Hepatocyte (in vitro differentiated cells): Measurements from ENCODE around the gene ENSA. TPM values are rescaled to one million over a fixed set of nuclear protein-coding genes. Genes with fewer than 3 reads are reported as not detected.
"Not testable (repeated sequence)": the region's sequence is repeated elsewhere in the genome, so short reads cannot be mapped to it uniquely, and the experiment has no call there.

ENCODE experiments used
- DNase-seq: peaks from one replicate; pipeline ENCODE4 v3.0.0-alpha.2; 2016; ENCODE audit warnings: low spot score
- H2AFZ ChIP-seq: fragments of 200-600 bp; sonication (generic); 2 replicates; pipeline ENCODE4 v1.6.0; 2016; ENCODE audit warnings: antibody characterized with exemption, mild to moderate bottlenecking
- H3K27ac ChIP-seq: fragments of 200-600 bp; sonication (generic); 2 replicates; pipeline ENCODE4 v1.5.1; 2016; ENCODE audit warnings: mild to moderate bottlenecking
- H3K27me3 ChIP-seq: fragments of 200-600 bp; sonication (generic); 2 replicates; pipeline ENCODE4 v1.6.1; 2016
- H3K36me3 ChIP-seq: fragments of 200-600 bp; sonication (generic); replicated peaks from 2 replicates; pipeline ENCODE4 v1.5.1; 2016; ENCODE audit warnings: low read depth; ENCODE audit not compliant: insufficient read depth
- H3K4me1 ChIP-seq: fragments of 200-600 bp; sonication (generic); 2 replicates; pipeline ENCODE4 v1.5.1; 2016; ENCODE audit warnings: mild to moderate bottlenecking, moderate library complexity; ENCODE audit not compliant: insufficient read depth
- H3K4me2 ChIP-seq: fragments of 200-600 bp; sonication (generic); 2 replicates; pipeline ENCODE4 v1.6.0; 2016
- H3K4me3 ChIP-seq: fragments of 200-600 bp; sonication (generic); 2 replicates; pipeline ENCODE4 v1.5.1; 2016; ENCODE audit warnings: mild to moderate bottlenecking
- H3K79me2 ChIP-seq: fragments of 200-600 bp; sonication (generic); 2 replicates; pipeline ENCODE4 v1.6.0; 2017; ENCODE audit warnings: mild to moderate bottlenecking
- H3K9me2 ChIP-seq: fragments of 200-600 bp; sonication (generic); replicated peaks from 2 replicates; pipeline ENCODE4 v1.6.0; 2017; ENCODE audit warnings: mild to moderate bottlenecking; ENCODE audit not compliant: insufficient read depth
- H3K9me3 ChIP-seq: fragments of 200-600 bp; sonication (generic); 2 replicates; pipeline ENCODE4 v1.5.1; 2016; ENCODE audit warnings: low read depth, mild to moderate bottlenecking
- H4K20me1 ChIP-seq: fragments of 200-600 bp; sonication (generic); 2 replicates; pipeline ENCODE4 v1.6.0; 2016; ENCODE audit warnings: mild to moderate bottlenecking; ENCODE audit not compliant: insufficient read depth, poor library complexity, severe bottlenecking
- EZH2 ChIP-seq: fragments of 200-600 bp; sonication (generic); IDR thresholded peaks from 2 replicates; pipeline ENCODE4 v1.6.1; 2016; ENCODE audit warnings: antibody characterized with exemption, mild to moderate bottlenecking, borderline replicate concordance
- EZH2phosphoT487 ChIP-seq: fragments of 200-600 bp; sonication (generic); IDR thresholded peaks from one replicate; pipeline ENCODE4 v1.6.1; 2018; ENCODE audit warnings: antibody characterized with exemption, mild to moderate bottlenecking, low read depth, moderate library complexity; ENCODE audit not compliant: unreplicated experiment, severe bottlenecking
- WGBS: methylation state at CpG from one replicate; pipeline ENCODE4 v1.1.6; 2016; ENCODE audit warnings: low lambda C conversion rate; ENCODE audit errors: missing lambda C conversion rate; 5-methylcytosine and 5-hydroxymethylcytosine counted together
- polyA plus RNA-seq: library from polyadenylated mRNA; unstranded; fragments of >200 nt; fragmentation: Nextera tagmentation; extraction: Ambion mirVana; gene quantifications from 2 replicates; pipeline ENCODE4 v1.2.1, GENCODE V29; 2016
- total RNA-seq: library from RNA; depleted of rRNA; stranded (reverse); fragments of >200 nt; gene quantifications from 2 replicates; pipeline ENCODE4 v1.2.3, GENCODE V29; 2014
- TF ChIP-seq, protein P1 (sequence below): fragments of 200-600 bp; sonication (generic); IDR thresholded peaks from 2 replicates; pipeline ENCODE4 v1.5.1; 2016; ENCODE audit warnings: antibody characterized with exemption, mild to moderate bottlenecking; ENCODE audit not compliant: poor library complexity

Gene ENSA
- total and polyA plus RNA-seq, 2 experiments from 2014 or later: 70.8 to 148 TPM

GRCh38 chr1:150634839-150635622, 5.6 kb upstream of the ENSA start:
- H3K9me2 ChIP-seq, H3K9me3 ChIP-seq, DNase-seq, H3K4me2 ChIP-seq, H3K79me2 ChIP-seq, H3K27me3 ChIP-seq, H4K20me1 ChIP-seq, H3K4me3 ChIP-seq, H3K36me3 ChIP-seq, H2AFZ ChIP-seq, H3K4me1 ChIP-seq: not testable (repeated sequence)
- 32% methylated on average over 16 of the region's 17 CpGs for WGBS
- peak overlapping the region; percentile 37 for H3K27ac ChIP-seq

DNA sequence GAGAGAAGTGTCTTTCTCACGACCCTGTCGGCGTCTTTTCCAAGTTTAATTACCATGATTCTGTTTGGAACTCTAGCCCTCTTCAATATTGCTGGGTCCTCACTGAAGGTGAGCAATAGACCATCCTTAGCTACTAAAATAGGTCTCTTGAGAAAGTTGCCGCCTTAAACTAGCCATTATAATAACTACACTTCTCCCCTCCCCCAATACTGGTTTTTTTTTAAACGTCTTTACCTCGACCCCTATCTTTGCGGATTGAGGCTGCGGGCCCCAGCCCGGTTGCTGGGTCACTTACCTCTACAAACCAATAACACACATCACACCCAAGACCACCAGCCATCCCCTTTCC, 672 bp downstream of the ENSA start:
- Histone ChIP-seq H3K9me3 (no peaks in the 10 kb centered on the region), H3K4me3 (peak overlapping the region; percentile 52), H3K9me2 (no peaks in the 10 kb centered on the region), H2AFZ (peak overlapping the region; percentile 3), H3K4me2 (peak overlapping the region; percentile 84), H3K4me1 (peaks cover 10% of the 10 kb centered on the region), H3K79me2 (peaks cover 39% of the 10 kb centered on the region), H3K36me3 (peaks cover 3% of the 10 kb centered on the region), H3K27me3 (no peaks in the 10 kb centered on the region), H4K20me1 (peaks cover 11% of the 10 kb centered on the region), H3K27ac (peak overlapping the region; percentile 95)
- no peak for TF ChIP-seq EZH2phosphoT487
- TF ChIP-seq EZH2: no peak
- TF ChIP-seq, protein P1, sequence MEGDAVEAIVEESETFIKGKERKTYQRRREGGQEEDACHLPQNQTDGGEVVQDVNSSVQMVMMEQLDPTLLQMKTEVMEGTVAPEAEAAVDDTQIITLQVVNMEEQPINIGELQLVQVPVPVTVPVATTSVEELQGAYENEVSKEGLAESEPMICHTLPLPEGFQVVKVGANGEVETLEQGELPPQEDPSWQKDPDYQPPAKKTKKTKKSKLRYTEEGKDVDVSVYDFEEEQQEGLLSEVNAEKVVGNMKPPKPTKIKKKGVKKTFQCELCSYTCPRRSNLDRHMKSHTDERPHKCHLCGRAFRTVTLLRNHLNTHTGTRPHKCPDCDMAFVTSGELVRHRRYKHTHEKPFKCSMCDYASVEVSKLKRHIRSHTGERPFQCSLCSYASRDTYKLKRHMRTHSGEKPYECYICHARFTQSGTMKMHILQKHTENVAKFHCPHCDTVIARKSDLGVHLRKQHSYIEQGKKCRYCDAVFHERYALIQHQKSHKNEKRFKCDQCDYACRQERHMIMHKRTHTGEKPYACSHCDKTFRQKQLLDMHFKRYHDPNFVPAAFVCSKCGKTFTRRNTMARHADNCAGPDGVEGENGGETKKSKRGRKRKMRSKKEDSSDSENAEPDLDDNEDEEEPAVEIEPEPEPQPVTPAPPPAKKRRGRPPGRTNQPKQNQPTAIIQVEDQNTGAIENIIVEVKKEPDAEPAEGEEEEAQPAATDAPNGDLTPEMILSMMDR: no peak
- WGBS: under 1% methylated on average over 9 of the region's 9 CpGs
- no peak for DNase-seq

- Histone ChIP-seq H3K4me2 (peak overlapping the region; percentile 84), H3K9me3 (no peaks in the 10 kb centered on the region), H3K9me2 (no peaks in the 10 kb centered on the region), H3K4me1 (peaks cover 10% of the 10 kb centered on the region), H2AFZ (no peak overlapping the region), H3K27me3 (no peaks in the 10 kb centered on the region), H3K36me3 (peaks cover 3% of the 10 kb centered on the region), H3K27ac (peak overlapping the region; percentile 95), H3K4me3 (peak overlapping the region; percentile 52), H4K20me1 (peaks cover 11% of the 10 kb centered on the region), H3K79me2 (peaks cover 39% of the 10 kb centered on the region)
- 86% methylated on average over 5 of the region's 5 CpGs for WGBS
- TF ChIP-seq EZH2phosphoT487: no peak
- TF ChIP-seq, protein P1: no peak
- TF ChIP-seq EZH2: no peak
- no peak for DNase-seq
These were observed 1.5 kb downstream of the ENSA start for GRCh38 chr1:150627826-150628410.

DNA sequence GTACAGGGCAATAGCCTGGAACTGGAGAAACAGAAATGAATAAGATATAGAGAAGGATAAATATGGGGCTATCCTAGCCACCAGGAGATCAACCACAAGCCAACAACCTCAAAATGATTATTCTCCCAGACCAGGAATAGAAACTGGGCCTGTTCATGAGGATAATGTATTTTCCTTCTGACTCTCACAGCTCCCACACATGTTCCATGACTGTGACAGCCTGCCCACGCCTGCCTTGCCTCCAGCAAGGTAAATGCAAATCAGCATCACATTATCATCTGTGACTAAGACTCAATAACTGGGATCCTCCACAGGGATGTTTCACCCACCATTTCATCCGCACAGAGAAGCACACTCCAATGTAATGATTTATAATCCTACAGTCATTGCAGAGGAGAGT, 3.3 kb downstream of the ENSA start:
- no peak for DNase-seq
- 91% methylated on average over 2 of the region's 2 CpGs for WGBS
- no peak overlapping the region for H3K4me3 ChIP-seq
- H3K79me2 ChIP-seq: peaks cover 40% of the 10 kb centered on the region
- no peaks in the 10 kb centered on the region for H3K9me3 ChIP-seq
- H4K20me1 ChIP-seq: peaks cover 11% of the 10 kb centered on the region
- H3K9me2 ChIP-seq: no peaks in the 10 kb centered on the region
- no peak overlapping the region for H3K4me2 ChIP-seq
- TF ChIP-seq, protein P1: no peak
- TF ChIP-seq EZH2phosphoT487 (no peak), EZH2 (no peak)
- peaks cover 10% of the 10 kb centered on the region for H3K4me1 ChIP-seq
- H3K27me3 ChIP-seq: no peaks in the 10 kb centered on the region
- peaks cover 3% of the 10 kb centered on the region for H3K36me3 ChIP-seq
- no peak overlapping the region for H3K27ac ChIP-seq
- no peak overlapping the region for H2AFZ ChIP-seq

DNA sequence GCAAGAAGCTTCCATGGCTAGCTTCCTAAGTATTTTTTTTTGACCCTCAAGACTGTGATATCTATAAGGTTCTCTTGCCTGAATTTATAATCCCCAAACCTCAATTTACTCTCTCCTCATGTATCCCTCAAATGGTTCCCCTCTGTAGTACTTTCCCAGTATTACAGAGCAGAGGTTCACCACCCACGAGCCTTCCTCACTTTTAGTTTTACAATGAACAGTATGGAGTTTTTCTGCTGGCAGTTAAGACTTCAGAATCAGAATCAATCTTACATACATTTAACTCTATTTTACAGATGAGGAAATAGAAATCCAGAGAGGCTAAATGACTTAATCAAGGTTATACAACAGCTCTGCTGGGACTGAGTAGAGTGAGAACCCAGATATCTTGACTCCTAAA, 4.9 kb downstream of the ENSA start:
- not testable (repeated sequence) for H3K4me3 ChIP-seq, H3K9me2 ChIP-seq, H3K4me1 ChIP-seq, H3K27ac ChIP-seq, H3K9me3 ChIP-seq, H3K4me2 ChIP-seq, H3K36me3 ChIP-seq, H3K27me3 ChIP-seq, DNase-seq, H2AFZ ChIP-seq
- Histone ChIP-seq H3K79me2 (peaks cover 41% of the 10 kb centered on the region), H4K20me1 (peaks cover 11% of the 10 kb centered on the region)
- WGBS: 96% methylated on average over 1 of the region's 1 CpG

DNA sequence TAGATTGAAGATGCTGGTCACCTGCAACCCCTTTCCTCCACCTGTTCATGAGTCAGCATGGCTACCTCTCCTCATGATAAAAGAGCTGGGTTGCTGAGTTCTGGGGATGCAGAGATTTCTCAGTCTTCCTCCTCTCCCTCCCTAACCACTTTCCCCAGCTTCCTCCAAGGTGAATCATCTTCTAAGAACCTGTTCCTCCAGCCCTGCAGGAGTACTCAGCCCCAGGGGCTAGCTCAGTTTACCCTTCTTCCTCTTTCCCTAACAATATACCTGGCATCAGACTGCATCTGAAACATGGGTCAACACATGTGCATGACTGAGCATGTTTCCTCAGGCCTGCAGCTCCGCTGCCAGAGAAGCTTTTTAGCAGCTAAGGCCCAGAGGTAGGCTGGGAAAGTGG, 5.3 kb downstream of the ENSA start:
- not testable (repeated sequence) for H3K27me3 ChIP-seq, H3K9me2 ChIP-seq, DNase-seq, H3K36me3 ChIP-seq, H3K9me3 ChIP-seq, H3K4me2 ChIP-seq, H3K4me1 ChIP-seq, H2AFZ ChIP-seq, H3K4me3 ChIP-seq, H3K27ac ChIP-seq
- Histone ChIP-seq H4K20me1 (peaks cover 11% of the 10 kb centered on the region), H3K79me2 (peaks cover 42% of the 10 kb centered on the region)
- WGBS: 94% methylated on average over 1 of the region's 1 CpG
